GM13977 (cell line): ENCODE measurements around the gene CACNA2D3.

Experiments
- DNase-seq: peaks from one replicate; pipeline ENCODE4 v3.0.0; 2012; ENCODE audit warnings: low spot score
- CTCF ChIP-seq: IDR thresholded peaks from 2 replicates; pipeline ENCODE4 v1.5.1; 2012; ENCODE audit warnings: mild to moderate bottlenecking, control low read depth; ENCODE audit not compliant: insufficient read depth; ENCODE audit errors: extremely low read depth, missing control alignments
- in situ Hi-C: fragments of 300-500 bp; cut with MboI; formaldehyde crosslinking; loops from one replicate; pipeline ENCODE4 v1.12.0; 2022; ENCODE audit warnings: low sequenced_read_pairs, low pct_unique_long_range_greater_than_20kb, mixed read lengths, inconsistent platforms; ENCODE audit not compliant: unreplicated experiment

Gene CACNA2D3

GRCh38 chr3:54309601-54310000 is 187.2 kb downstream of the CACNA2D3 start:
- TF ChIP-seq CTCF: no peak
- no peak for DNase-seq
- in situ Hi-C loops: no loop called here

- no peak for TF ChIP-seq CTCF
- in situ Hi-C loops: no loop called here
These were observed 188.9 kb downstream of the CACNA2D3 start for GRCh38 chr3:54311211-54311747.

GRCh38 chr3:54312156-54312899 is 190.0 kb downstream of the CACNA2D3 start:
- no peak for DNase-seq
- TF ChIP-seq CTCF: no peak
- in situ Hi-C loops: no loop called here

More at GRCh38 chr3:54311211-54311747, 188.9 kb downstream of the CACNA2D3 start:
- no peak for DNase-seq

- TF ChIP-seq CTCF: no peak
- in situ Hi-C loops: no loop called here
- no peak for DNase-seq
These were observed 191.1 kb downstream of the CACNA2D3 start for GRCh38 chr3:54313418-54313817.

- DNase-seq: no peak
- in situ Hi-C loops: no loop called here
- no peak for TF ChIP-seq CTCF
These were observed 199.2 kb downstream of the CACNA2D3 start for GRCh38 chr3:54321520-54321919.

- TF ChIP-seq CTCF: no peak
- no peak for DNase-seq
- in situ Hi-C loops: no loop called here
These were observed 200.0 kb downstream of the CACNA2D3 start for GRCh38 chr3:54322354-54322753.
